Measurements from ENCODE around the gene DNLZ.

The DNLZ gene

DNA sequence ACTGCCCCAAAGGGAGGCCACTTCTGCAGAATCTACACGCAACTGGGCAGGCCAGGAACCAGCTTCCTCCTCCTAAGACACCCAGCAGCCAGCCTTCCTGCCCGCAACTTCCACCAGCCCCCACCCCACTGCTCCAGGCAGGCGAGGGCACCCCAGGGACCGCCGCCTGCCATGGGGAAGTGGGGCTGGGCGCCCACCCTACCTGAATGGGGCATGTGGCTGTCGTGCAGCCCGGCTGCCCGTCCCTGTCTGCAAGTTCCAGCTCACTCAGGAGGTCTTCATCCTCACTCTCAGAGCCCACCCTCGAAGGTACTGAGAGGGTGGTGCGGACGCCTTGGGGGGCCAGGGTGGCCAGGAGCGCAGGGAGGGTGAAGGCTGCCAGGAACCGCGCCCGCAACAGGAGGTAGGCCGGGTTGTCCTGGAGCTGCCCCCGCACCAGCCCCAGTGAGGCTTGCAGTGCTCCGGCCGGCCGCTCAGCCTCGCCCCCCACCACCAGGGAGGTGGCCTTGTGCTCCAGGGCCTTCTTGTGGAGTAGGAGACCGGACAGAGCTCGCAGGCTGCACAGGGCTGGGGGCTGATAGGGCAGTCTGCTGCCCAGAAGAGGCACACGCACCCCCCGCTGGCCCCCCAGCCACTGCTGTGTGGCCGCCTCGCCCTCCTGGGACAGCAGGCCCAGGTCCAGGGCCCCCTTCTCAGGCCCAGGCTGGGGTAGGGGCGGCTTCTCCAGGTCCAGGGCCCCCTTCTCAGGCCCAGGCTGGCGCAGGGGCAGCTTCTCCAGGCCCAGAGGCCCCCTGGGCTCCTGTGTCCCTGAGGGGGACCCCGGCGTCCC lies 14.0 kb upstream of the DNLZ start:
- DNase-seq (ENCODE audit: extremely low read depth in 1 of 2, low read depth in 1 of 2): no peak

DNA sequence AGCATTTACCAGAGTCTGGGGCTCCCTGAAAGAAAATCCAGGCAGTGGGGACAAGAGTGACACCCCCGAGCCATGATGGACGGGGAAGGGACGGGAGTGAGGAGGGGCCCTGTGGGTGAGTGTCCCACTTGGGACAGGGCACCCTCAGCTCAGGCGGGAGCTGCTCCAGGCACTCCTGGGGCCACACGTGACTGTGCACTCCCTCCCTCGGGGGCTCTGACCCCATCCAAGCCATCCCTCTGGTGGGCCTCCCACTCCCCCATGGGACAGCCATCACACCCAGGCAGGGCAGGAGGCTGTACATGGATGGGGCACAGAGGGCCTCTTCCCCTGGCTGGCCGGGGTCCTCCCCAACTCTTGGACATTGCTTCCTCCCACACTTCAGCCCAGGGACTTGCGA lies 12.9 kb upstream of the DNLZ start:
- DNase-seq (ENCODE audit: extremely low read depth in 1 of 2, low read depth in 1 of 2): no peak

DNA sequence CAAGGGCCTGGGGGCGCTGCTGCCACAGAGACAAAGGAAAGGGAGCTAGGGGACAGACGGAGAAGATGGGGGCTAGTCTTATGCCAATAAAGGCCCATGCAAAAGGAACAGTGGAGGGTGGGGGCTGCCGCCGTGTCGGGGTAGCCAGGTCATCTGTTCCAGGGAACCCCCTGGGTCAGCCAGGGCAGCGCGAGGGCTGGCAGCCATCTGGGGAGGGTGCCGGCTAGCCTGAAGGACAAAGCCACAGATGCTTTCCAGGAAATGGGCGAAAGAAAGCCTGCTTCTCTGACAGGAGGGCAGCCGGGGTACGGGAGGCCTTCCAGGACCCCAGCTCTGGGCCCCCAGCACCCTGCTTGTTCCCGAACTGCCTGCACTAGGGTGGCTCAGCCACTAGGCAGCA lies 11.6 kb upstream of the DNLZ start:
- no peak for DNase-seq (ENCODE audit: extremely low read depth in 1 of 2, low read depth in 1 of 2)

DNA sequence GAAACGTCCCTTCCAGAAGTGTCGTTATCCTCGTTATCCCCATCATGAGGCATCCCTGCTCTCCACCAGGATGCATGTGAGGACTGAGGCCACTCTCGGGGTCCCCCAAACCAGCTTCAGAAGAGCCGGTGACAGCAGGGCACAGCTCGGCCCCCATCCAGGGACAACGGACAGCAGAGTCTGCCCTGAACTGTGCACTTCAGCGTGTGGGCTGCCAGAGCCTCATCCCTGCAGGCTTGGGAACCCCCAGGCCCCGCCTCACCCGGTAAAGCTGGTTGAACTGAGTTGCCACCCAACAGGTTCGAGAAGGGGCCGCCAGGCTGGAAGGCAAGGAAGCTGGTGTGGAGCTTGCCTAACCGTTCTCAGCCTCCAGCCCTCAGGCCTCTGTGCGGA lies 10.6 kb upstream of the DNLZ start:
- no peak for DNase-seq (ENCODE audit: extremely low read depth in 1 of 2, low read depth in 1 of 2)

DNA sequence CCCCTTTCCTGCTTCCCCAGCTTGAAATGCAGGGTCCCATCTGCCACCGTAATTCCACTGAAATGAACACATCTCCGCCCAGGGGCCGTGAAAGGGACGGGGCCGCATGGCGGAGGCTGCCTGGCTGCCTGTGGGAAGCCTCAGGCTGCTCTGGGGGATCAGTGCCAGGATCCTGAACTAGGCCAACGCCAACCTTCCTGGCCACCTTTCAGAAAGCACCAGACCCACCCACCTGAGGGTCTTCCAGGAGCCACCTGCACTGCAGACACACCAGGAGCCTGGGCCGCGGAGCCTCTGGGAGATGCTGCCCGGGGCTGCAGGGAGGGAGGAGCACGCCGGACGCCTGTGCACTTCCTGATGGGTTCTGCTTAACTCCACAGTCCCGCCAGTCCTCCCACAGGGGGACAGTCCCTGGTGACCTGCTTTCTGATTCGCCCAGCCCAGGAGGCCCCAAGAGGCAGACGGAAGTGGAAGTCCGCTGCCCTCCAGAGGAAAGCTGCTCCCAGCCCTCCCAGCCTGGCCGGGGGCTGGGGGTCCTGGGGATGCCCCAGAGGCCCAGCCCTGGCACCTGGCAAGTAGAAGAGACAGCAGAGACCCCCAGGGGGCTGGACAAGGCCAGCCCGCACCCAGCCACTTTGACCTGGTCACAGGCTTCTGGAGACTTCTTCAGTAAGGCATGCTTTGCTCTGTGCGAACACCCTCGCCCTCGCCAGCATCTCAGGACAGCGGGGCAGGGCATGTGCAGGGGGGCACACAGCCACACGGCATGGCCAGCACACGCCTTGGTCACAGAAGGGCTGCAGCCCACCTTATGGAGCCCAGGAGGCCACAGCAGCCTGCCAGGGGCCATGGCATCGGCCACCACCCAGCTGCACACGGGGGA lies 10.0 kb upstream of the DNLZ start, which contains the start of gene CARD9:
Gene CARD9 (minus strand): TSS at position 370 of the 883 bp plus-strand sequence. CDS start 1,591 bp downstream, outside the sequence.
- peak in 1 of 2 donors; percentile 12 for DNase-seq (ENCODE audit: extremely low read depth in 1 of 2, low read depth in 1 of 2)

DNA sequence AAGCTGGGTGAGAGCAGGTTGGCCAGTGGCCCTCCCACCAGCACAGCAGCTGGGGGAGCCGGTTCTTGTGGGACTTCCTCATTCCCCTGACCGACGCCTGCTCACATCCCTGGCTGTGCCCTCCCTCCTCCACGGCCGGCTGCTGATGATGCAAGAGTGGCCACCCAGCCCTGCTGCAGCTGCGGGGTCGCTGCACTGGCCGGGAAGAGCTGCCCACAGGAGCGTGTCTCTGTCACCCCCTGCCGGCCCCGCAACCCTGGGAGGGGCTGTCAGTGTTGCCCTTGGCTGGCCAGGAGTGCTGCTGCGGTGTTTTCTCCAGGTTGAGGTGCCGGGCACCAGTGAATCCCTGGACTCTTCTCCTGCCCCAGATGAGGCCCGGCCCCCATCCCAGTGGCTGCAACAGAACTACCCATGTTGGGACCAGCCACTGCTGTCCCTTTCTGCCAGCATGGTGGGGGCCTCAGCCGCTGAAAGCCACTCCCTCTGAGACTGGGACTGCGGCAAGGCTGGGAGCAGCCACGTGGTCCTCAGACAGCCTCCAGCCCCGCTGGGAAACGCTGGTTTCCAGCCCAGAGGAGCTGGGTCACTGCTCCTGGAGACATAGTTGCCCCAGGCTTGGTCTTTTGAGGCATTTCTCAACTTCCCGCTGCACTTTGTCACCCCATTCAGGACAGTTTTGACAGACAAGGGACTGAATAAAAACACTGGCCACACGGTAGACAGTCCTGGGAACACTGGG lies 9.2 kb upstream of the DNLZ start:
- no peak for DNase-seq (ENCODE audit: extremely low read depth in 1 of 2, low read depth in 1 of 2)

DNA sequence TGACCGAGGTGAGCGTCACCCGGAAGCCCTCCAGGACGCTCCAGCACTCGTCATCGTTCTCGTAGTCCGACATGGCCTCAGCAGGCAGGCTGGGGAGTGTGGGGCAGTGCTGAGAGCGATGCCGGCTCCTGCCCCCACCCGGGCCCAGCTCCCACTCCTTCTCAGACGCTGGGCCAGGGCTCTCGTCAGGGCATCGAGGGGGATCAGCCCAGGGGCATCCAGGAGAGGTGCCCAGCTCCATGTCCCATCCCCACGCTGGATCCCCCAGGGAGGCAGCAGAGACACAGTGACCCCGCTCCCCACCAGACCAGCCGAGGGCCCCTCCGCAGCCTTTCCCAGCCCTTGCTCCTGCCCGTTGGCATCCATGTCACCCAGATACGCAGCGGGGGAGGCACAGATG lies 8.5 kb upstream of the DNLZ start:
- no peak for DNase-seq (ENCODE audit: extremely low read depth in 1 of 2, low read depth in 1 of 2)

DNA sequence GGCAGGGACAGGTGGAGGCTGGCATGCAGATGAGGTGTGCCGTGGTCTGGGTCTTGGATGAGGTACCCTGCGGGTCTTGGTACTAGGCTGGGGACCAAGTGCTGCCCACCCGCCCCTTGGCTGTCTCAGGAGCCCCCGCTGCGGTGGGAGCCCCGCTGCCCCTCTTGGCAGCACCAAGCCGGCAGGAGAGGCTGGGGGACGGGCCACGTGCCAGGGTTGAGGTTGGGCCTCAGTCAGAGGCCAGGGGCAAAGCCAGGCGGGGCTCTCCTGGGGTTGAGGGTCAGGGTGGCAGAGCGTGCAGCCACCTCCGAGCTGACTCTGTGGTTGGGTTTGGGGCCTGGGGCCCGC lies 8.0 kb upstream of the DNLZ start:
- no peak for DNase-seq (ENCODE audit: extremely low read depth in 1 of 2, low read depth in 1 of 2)

DNA sequence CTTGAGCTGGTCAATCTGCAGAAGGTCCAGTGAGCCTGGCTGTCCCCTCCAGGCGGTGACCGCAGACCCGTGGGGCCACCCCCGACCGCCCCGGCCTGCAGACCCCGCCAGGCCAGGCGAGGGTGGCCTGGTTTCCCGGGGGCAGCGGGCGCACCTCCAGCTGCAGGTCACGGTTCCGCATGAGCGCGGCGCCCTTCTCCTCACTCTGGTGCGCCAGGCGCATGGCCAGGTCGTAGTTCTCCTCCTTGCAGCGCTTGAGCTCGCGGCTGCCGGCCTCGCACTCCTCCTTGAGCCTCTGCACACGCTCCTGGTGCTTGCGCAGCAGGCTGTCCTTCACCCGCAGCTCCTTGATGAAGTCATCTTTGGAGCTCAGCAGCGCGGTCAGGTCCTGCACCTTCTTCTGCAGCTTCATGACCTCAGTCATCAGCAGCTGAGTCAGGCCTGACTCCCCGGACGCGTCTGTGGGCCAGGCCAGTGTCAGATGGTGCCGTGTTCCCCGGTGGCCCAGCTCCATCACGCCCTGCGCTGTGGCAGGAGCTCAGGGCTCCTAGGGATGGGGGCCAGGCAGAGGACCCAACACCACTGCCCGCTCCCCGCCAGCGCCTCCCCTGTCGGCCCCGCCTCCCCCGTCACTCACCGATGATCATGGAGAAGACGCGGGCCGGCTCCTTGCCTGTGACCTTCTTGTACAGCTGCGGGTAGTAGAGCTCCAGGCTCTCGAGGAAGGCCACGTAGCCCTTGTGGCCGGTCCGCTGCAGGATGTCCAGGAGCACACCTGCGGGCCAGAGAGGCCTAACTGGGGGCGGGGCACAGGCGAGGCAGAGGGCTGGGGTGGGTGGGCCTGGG lies 7.4 kb upstream of the DNLZ start:
- DNase-seq (ENCODE audit: extremely low read depth in 1 of 2, low read depth in 1 of 2): no peak

DNA sequence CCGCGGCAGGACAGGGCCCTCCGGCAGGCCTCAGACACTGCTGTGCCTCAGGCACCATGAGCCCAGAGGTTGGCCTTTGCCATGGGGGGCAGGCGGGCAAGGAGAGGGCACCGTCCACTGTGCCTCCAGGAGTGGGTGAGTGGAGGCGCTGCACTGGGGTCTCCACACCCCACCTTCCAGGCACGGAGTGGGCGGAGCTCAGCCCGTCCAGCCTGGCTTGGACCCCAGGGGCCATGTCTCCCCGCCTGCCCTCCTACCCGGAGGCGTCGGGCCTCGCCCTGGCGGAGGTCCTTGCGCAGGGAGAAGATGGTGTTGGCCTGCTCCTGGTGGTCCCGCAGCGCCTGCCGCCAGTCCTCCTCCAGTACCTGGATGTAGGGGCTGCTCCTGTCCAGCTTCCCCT lies 6.5 kb upstream of the DNLZ start:
- DNase-seq (ENCODE audit: extremely low read depth in 1 of 2, low read depth in 1 of 2): no peak

DNA sequence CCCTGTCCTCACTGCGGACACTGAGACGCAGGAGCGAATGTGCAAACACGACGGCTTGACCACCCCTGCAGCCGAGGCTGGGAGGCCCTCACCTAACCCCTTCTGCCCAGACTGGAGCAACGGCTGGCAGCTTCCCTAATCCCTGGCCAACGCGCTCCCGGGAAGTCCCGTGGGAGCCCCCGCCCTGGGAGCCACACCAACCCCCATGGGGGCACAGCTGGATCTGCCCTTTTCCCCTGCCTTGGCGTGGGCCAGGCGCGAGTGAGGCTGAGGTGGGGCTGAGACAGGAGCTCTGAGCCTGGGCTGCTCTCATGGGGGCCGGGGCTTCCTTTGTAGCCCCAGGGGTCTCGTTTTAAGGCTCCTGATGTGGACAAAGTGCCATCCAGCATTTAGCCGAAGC lies 4.6 kb upstream of the DNLZ start:
- no peak for DNase-seq (ENCODE audit: extremely low read depth in 1 of 2, low read depth in 1 of 2)

DNA sequence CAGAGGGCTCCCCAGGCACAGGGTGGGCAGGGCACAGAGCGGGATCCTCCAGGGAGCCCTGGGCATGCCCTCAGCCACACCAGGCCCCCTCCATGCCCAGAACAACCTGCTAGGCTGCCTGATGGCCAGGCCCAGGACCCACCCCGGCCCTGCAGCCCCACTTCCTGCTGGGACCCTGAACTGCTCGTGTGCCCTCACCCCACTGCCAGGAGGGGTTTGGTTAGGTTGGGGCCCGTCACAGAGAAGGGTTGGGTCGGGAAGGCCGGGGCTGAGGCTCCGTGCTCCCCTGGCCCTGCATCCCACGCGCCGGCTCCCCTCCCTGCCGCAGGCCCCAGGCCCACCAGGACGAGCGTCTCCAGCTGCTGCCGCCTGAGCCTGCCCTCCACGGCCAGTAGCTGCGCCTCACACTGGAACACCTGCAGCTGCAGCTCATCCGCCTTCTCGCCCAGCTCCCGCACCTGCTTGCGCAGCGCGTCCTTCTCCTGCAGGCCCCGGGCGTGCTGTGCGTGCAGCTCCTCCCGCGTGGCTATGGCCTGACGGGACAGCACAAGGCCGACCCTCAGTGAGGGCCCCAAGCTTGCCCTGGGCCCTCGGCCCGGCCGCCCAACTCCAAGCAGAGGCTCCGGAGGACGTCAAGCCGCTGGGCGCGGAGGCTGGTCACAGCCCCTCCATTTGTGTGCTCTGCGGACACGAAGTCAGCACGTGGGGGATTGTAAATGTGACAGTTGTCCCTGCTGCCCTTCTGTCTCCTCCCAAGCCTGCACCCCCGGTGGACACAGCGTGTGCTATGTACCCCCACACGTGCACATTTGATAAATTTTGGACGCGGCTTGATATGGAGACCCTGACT lies 4.0 kb upstream of the DNLZ start:
- DNase-seq (ENCODE audit: extremely low read depth in 1 of 2, low read depth in 1 of 2): no peak

DNA sequence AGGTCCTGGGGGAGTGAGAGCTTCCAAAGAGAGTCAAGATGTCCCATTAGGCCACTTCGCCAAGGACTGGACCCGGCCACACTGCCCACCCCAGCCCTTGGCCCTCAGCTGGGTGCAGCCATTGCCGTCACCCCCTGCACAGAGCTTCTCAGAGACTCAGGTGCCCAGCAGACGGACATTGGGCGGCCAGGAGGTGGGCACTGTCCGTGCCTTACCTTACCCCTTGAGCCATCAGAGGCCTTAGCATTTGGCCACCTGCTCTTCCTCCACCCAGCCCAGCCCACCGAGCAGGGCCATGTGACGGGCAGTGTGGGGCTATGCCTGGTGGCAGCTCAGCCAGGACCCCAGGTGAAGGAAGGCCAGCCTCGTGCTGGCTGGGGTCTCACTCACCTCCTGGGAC lies 3.3 kb upstream of the DNLZ start:
- no peak for DNase-seq (ENCODE audit: extremely low read depth in 1 of 2, low read depth in 1 of 2)

DNA sequence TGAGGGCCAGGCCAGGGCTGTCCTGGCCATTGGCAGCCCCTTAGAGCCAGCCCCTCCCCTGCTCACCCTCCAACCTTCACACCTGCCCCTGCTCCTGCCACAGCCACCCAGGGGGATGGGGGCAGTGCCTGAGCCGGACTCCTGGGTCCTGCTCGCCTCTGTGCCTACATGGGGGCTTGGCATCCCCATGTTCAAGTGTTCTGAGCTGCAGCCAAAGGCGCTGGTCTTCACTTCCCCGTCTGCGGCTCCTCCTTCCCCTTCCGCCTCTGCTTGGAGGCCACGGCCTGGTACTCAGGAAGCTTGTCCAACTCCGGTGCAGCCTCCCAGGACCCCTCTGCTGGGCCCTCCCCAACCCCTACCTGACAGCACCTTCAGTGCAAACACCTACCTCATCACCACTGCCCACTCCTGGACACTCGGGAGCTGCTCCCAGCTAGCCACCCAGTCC lies 2.3 kb upstream of the DNLZ start:
- DNase-seq (ENCODE audit: extremely low read depth in 1 of 2, low read depth in 1 of 2): no peak

DNA sequence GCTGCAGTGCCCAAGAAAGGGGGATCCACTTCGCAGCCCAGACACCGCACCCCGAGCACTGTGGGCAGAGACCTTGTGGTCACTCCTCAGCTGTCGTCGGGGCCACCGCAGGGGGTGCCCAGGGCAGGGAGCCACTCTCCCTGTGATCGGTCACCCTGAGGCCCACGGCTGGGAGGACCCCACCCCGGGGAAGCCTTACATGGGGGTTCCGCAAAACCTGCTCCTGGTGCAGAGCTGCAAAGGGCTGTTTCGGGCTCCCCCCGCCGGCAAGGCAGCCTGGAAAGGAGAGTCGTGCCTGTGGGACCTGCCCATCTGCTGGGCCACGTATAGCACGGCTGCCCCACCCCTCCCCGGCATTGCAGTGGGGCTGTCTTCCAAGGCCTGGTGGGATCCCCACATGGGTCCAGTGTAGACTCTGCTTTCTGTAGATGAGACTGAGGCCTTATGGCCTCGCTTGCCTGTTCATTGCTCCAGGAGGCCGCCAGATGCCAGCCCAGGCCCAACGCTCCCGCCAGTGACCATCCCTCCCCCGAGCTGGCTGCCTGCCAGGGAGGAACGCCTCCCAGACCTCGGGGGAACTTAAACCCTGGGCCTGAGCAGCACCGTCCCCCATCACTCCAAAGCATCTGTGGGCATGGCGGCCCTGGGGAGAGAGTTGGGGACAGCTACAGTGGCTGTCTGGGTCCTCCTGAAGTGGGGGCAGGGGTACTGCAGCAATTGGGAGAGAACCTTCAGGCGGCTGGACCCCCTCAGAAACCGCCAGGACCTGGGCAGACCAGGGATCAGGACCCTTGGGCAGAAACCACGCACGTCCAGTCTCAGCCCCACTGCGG lies 1.6 kb upstream of the DNLZ start:
- DNase-seq (ENCODE audit: extremely low read depth in 1 of 2, low read depth in 1 of 2): no peak

DNA sequence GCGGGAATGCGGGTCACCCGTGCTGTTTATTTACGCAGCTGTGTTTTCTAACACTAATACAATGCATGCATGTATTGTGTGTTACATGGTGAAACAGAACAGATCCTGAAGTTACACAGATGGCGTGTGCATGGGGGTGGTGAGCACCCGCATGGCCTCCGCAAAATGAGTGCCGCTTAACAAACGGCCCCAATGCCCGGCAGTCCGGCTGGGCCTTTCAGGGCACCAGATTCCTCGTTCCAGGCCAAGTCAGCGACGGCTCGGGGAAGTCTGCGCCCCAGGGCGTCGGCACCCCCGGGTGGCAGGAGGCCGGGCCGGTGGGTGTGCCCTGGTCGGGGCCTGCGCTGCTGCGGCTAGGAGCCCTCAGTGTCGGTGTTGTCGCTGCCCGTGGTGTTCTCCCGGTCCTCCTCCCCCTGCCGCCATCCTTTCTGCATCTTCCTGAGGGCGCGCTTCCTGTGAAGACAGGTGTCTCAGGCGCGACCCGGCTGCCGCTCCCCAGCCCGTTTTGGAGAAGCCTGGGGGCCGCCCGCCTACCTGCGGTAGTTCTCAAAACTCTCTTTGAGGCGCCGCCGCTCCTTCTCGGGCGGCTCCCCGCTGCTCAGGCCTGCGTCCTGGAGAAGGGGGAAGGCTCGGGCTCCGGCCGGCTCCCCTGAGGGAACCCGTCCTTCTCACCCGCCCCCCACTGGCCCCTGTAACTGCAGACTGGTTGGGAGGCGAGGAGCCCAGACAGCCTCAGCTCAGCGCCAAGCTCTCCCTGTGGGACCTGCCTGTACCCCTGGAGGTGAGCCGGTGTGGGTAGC lies 605 bp upstream of the DNLZ start:
- DNase-seq (ENCODE audit: extremely low read depth in 1 of 2, low read depth in 1 of 2): no peak

DNA sequence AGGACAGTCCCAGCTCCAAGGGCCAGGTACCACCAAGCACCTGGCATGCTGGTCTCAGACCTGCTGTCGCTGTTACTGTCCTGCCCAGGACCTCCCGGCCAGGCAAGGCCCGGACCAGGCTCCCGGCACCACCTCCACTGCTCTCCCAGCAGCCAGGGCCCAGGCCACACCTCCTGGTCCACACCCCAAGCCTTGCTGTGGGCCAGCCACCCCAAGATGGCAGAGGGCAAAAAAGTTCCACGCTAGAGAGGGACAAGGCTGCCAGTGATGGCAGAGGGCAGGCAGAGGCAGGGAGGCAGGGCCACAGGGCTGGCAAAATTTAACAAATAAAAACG lies 1.1 kb downstream of the DNLZ start:
- DNase-seq (ENCODE audit: extremely low read depth in 1 of 2, low read depth in 1 of 2): no peak
